Neuronal stem cell (in vitro differentiated cells): ENCODE data around the gene ARSJ.

Source experiments
- DNase-seq: peaks from one replicate; pipeline ENCODE4 v3.0.0-alpha.2; 2013; ENCODE audit warnings: low spot score
- H2AFZ ChIP-seq: one replicate; pipeline ENCODE4 v1.6.1; 2013; ENCODE audit warnings: mild to moderate bottlenecking, low read length, inconsistent platforms
- H2AK5ac ChIP-seq: 2 replicates; pipeline ENCODE4 v1.6.1; 2013; ENCODE audit warnings: low read depth, mild to moderate bottlenecking, inconsistent platforms, low read length, moderate library complexity, mixed read lengths
- H2BK120ac ChIP-seq: 2 replicates; pipeline ENCODE4 v1.6.1; 2013; ENCODE audit warnings: low read depth, mild to moderate bottlenecking, inconsistent platforms, low read length, moderate library complexity, mixed read lengths
- H2BK12ac ChIP-seq: one replicate; pipeline ENCODE4 v1.6.1; 2013; ENCODE audit warnings: low read length, inconsistent platforms
- H2BK15ac ChIP-seq: 2 replicates; pipeline ENCODE4 v1.6.1; 2013; ENCODE audit warnings: mild to moderate bottlenecking, low read length, inconsistent platforms, mixed read lengths
- H2BK5ac ChIP-seq: one replicate; pipeline ENCODE4 v1.6.1; 2013; ENCODE audit warnings: inconsistent platforms, mild to moderate bottlenecking, low read length, moderate library complexity
- H3K14ac ChIP-seq: one replicate; pipeline ENCODE4 v1.6.1; 2013; ENCODE audit warnings: low read length, inconsistent platforms
- H3K18ac ChIP-seq: 2 replicates; pipeline ENCODE4 v1.6.1; 2013; ENCODE audit warnings: low read length, inconsistent platforms
- H3K23ac ChIP-seq: 2 replicates; pipeline ENCODE4 v1.6.1; 2013; ENCODE audit warnings: low read depth, mild to moderate bottlenecking, mixed read lengths, low read length, inconsistent platforms; ENCODE audit not compliant: poor library complexity
- H3K27ac ChIP-seq: replicated peaks from 3 replicates; pipeline ENCODE4 v1.5.1; 2013; ENCODE audit warnings: low read length, inconsistent platforms
- H3K27me3 ChIP-seq, 3 experiments: 2 replicates each; pipeline ENCODE4 v1.6.1; 2013; ENCODE audit warnings: low read length in 3 of 3, mild to moderate bottlenecking in 2 of 3, inconsistent platforms in 1 of 3, low read depth in 1 of 3, mixed read lengths in 1 of 3, moderate library complexity in 1 of 3; ENCODE audit not compliant: control insufficient read depth in 3 of 3, insufficient read depth in 3 of 3
- H3K36me3 ChIP-seq, 2 donors: replicated peaks in 1 of 2; 2 replicates each; pipeline ENCODE4 v1.6.1; 2013; ENCODE audit warnings: low read length in 2 of 2; ENCODE audit not compliant: control insufficient read depth in 2 of 2, insufficient read depth in 2 of 2
- H3K4ac ChIP-seq: 2 replicates; pipeline ENCODE4 v1.6.1; 2013; ENCODE audit warnings: inconsistent platforms, mild to moderate bottlenecking, low read length, moderate library complexity
- H3K4me1 ChIP-seq, 2 donors: 1 replicate in 1 of 2; 2 replicates in 1 of 2; pipeline ENCODE4 v1.6.1; 2013; ENCODE audit warnings: low read length in 2 of 2, low read depth in 1 of 2; ENCODE audit not compliant: control insufficient read depth in 2 of 2, insufficient read depth in 1 of 2
- H3K4me2 ChIP-seq: one replicate; pipeline ENCODE4 v1.6.1; 2013; ENCODE audit warnings: mild to moderate bottlenecking, low read length, inconsistent platforms; ENCODE audit not compliant: insufficient read depth, poor library complexity, severe bottlenecking
- H3K4me3 ChIP-seq, 2 donors: 2 replicates each; pipeline ENCODE4 v1.5.1; 2013; ENCODE audit warnings: low read length in 2 of 2, mild to moderate bottlenecking in 2 of 2, inconsistent platforms in 1 of 2, moderate library complexity in 1 of 2
- H3K79me1 ChIP-seq: one replicate; pipeline ENCODE4 v1.6.1; 2013; ENCODE audit warnings: low read depth, mild to moderate bottlenecking, inconsistent platforms, low read length, moderate library complexity
- H3K9ac ChIP-seq: one replicate; pipeline ENCODE4 v1.6.1; 2013; ENCODE audit warnings: mild to moderate bottlenecking, low read depth, low read length, inconsistent platforms; ENCODE audit not compliant: poor library complexity
- H3K9me3 ChIP-seq, 2 donors: replicated peaks in 1 of 2; 2 replicates each; pipeline versions ENCODE3 to v1.6.1; 2013; ENCODE audit warnings: low read length in 2 of 2, mild to moderate bottlenecking in 2 of 2, inconsistent platforms in 1 of 2, low read depth in 1 of 2, mixed read lengths in 1 of 2, moderate library complexity in 1 of 2; ENCODE audit not compliant: control insufficient read depth in 2 of 2, insufficient read depth in 1 of 2
- H4K8ac ChIP-seq: one replicate; pipeline ENCODE4 v1.6.1; 2013; ENCODE audit warnings: low read depth, mild to moderate bottlenecking, inconsistent platforms, low read length, moderate library complexity
- H4K91ac ChIP-seq: one replicate; pipeline ENCODE4 v1.6.1; 2013; ENCODE audit warnings: low read length, low read depth, mild to moderate bottlenecking, inconsistent platforms; ENCODE audit not compliant: poor library complexity
- WGBS, 2 donors: extraction: QIAGEN DNeasy Blood & Tissue Kit; methylation state at CpG; one replicate each; pipeline ENCODE4 v1.1.7; 2013; ENCODE audit warnings: missing lambda C conversion rate in 2 of 2, mixed read lengths in 1 of 2; ENCODE audit not compliant: insufficient read length in 2 of 2, insufficient replicate concordance in 1 of 2; ENCODE audit errors: extremely low coverage in 2 of 2; 5-methylcytosine and 5-hydroxymethylcytosine counted together

Gene ARSJ

DNA sequence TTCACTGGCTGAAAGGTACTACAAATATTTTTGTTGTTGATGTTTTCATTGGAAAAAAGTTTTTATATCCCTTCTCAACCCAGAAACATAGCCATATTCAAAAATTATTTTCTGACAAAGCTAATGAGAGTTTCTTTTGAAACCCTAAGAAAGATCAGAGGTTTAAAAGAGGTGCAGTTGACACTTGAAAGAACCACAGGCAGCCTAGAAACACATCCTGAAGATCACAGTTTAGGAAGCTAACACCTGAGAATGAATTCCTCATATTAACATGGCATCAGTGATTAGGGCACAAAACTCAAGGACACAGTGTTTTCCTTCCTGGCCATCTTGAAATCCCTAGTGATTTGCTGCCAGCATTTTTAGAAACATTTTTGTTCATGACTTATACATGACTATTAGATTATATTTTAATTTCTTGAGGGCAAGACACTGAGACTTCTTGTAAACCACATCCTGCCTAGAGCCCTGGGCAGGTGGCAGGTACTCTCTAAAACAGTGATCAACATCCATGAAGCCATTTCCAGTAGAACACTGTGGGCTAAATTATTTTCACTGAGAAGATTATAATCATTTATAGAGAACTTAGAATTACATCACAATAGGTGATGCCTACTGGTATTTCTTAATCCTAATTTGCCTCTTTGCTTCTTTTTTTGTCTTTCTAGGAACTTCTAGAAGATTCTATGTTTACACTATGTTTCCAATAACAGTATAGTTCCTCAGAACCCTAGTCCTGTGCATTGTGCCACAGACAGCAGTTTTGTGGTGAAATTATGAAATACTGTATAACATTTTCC, 80.0 kb downstream of the ARSJ start:
- no peak overlapping the region for H3K14ac ChIP-seq
- H2BK120ac ChIP-seq: no peak overlapping the region
- no peak overlapping the region for H3K9ac ChIP-seq
- H4K8ac ChIP-seq: no peak overlapping the region
- H3K4ac ChIP-seq: no peak overlapping the region
- no peaks in the 10 kb centered on the region for H3K79me1 ChIP-seq
- H3K18ac ChIP-seq: no peak overlapping the region
- no peak overlapping the region for H4K91ac ChIP-seq
- H2BK5ac ChIP-seq: no peak overlapping the region
- H2AK5ac ChIP-seq: no peak overlapping the region
- no peaks in the 10 kb centered on the region for H3K27me3 ChIP-seq
- H2BK15ac ChIP-seq: no peak overlapping the region
- no peak for DNase-seq
- no peak overlapping the region for H2BK12ac ChIP-seq
- H3K9me3 ChIP-seq: no peaks in the 10 kb centered on the region
- H3K27ac ChIP-seq: no peak overlapping the region
- H3K23ac ChIP-seq: no peak overlapping the region
- H3K4me2 ChIP-seq: no peak overlapping the region
- H3K36me3 ChIP-seq: no peaks in the 10 kb centered on the region
- no peaks in the 10 kb centered on the region for H3K4me1 ChIP-seq
- H3K4me3 ChIP-seq: no peak overlapping the region
- H2AFZ ChIP-seq: no peak overlapping the region

DNA sequence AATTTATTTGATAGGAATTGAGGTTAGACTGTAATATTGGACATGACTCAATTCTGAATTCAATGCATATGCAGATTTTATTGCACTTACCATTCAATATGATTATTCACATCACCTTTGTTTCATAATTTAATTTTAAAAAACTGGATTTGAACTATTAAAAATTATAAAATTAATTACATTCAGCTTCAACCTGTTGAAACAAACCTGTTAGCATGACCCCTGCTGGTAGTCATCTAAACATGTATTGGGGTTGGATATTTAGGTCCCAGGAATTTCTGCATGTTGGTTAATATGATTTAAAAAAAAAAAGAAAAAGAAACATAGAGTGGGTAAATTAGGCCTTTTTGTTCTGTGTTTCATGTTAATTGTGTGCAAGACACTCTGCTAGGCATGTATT, 85.9 kb downstream of the ARSJ start:
- H3K9ac ChIP-seq: no peak overlapping the region
- no peaks in the 10 kb centered on the region for H3K36me3 ChIP-seq
- H3K4ac ChIP-seq: no peak overlapping the region
- no peak overlapping the region for H3K23ac ChIP-seq
- no peak overlapping the region for H4K8ac ChIP-seq
- no peak overlapping the region for H3K18ac ChIP-seq
- H3K79me1 ChIP-seq: no peaks in the 10 kb centered on the region
- no peaks in the 10 kb centered on the region for H3K27me3 ChIP-seq
- H4K91ac ChIP-seq: no peak overlapping the region
- no peak overlapping the region for H2BK120ac ChIP-seq
- no peak overlapping the region for H2AK5ac ChIP-seq
- H3K9me3 ChIP-seq: no peaks in the 10 kb centered on the region
- no peaks in the 10 kb centered on the region for H3K4me1 ChIP-seq
- no peak overlapping the region for H2BK12ac ChIP-seq
- H2BK15ac ChIP-seq: no peak overlapping the region
- no peak overlapping the region for H3K4me2 ChIP-seq
- H3K4me3 ChIP-seq: no peak overlapping the region
- no peak overlapping the region for H3K27ac ChIP-seq
- no peak overlapping the region for H2BK5ac ChIP-seq
- no peak for DNase-seq
- no peak overlapping the region for H2AFZ ChIP-seq
- H3K14ac ChIP-seq: no peak overlapping the region

- Histone ChIP-seq H4K8ac (no peak overlapping the region), H2BK12ac (no peak overlapping the region), H3K23ac (no peak overlapping the region), H3K14ac (no peak overlapping the region), H2BK5ac (no peak overlapping the region), H3K9me3 (no peaks in the 10 kb centered on the region), H3K4me1 (no peaks in the 10 kb centered on the region), H2AFZ (no peak overlapping the region), H3K18ac (no peak overlapping the region), H3K4ac (no peak overlapping the region), H4K91ac (no peak overlapping the region), H2AK5ac (no peak overlapping the region), H3K27ac (no peak overlapping the region), H2BK15ac (no peak overlapping the region), H3K4me3 (no peak overlapping the region), H2BK120ac (no peak overlapping the region), H3K27me3 (no peaks in the 10 kb centered on the region), H3K9ac (no peak overlapping the region), H3K4me2 (no peak overlapping the region), H3K79me1 (no peaks in the 10 kb centered on the region), H3K36me3 (no peaks in the 10 kb centered on the region)
- DNase-seq: no peak
- no CpG with 5 or more reads among the region's 1 CpG for WGBS, 2 donors
Measured at GRCh38 chr4:113888006-113888405, 91.4 kb downstream of the ARSJ start.

- Histone ChIP-seq H3K23ac (no peak overlapping the region), H2BK12ac (no peak overlapping the region), H2BK120ac (no peak overlapping the region), H2AFZ (no peak overlapping the region), H3K4me3 (no peak overlapping the region), H2AK5ac (no peak overlapping the region), H3K4ac (no peak overlapping the region), H3K9ac (no peak overlapping the region), H3K36me3 (no peaks in the 10 kb centered on the region), H4K8ac (no peak overlapping the region), H2BK5ac (no peak overlapping the region), H3K4me1 (no peaks in the 10 kb centered on the region), H3K27ac (no peak overlapping the region), H4K91ac (no peak overlapping the region), H3K18ac (no peak overlapping the region), H3K79me1 (no peaks in the 10 kb centered on the region), H3K9me3 (no peaks in the 10 kb centered on the region), H3K4me2 (no peak overlapping the region), H3K14ac (no peak overlapping the region), H2BK15ac (no peak overlapping the region), H3K27me3 (no peaks in the 10 kb centered on the region)
- no peak for DNase-seq
- no CpG with 5 or more reads among the region's 3 CpGs for WGBS, 2 donors
Measured at GRCh38 chr4:113885291-113885690, 94.2 kb downstream of the ARSJ start.
